Gastrocnemius medialis (tissue), 4 donors: Measurements from ENCODE around the gene KIF3C. TPM values are rescaled to one million over a fixed set of nuclear protein-coding genes. Genes with fewer than 3 reads are reported as not detected.
A peak's percentile ranks its signal among the peaks of the same experiment; 100 is the strongest.

ENCODE experiments used
- ATAC-seq, 2 donors: fragments of 150-250 bp; one replicate each; pipeline ENCODE4 v1.9.1; 2016
- DNase-seq, 2 donors: peaks; one replicate each; pipeline ENCODE4 v3.0.0-alpha.2; 2019
- H3K27ac ChIP-seq, 4 donors: fragments of 200-600 bp; sonication (generic); 1 replicate in 1 of 4; 2 replicates in 3 of 4; pipeline ENCODE4 v1.5.1; 2016 to 2018; ENCODE audit warnings: mild to moderate bottlenecking in 2 of 4, moderate library complexity in 1 of 4
- H3K27me3 ChIP-seq, 3 donors: fragments of 200-600 bp; sonication (generic) in 2 of 3; 1 replicate in 1 of 3; 2 replicates in 2 of 3; pipeline versions ENCODE4 v1.5.1 to v1.6.0; 2016 to 2019; ENCODE audit warnings: mild to moderate bottlenecking in 1 of 3, moderate library complexity in 1 of 3
- H3K36me3 ChIP-seq, 2 donors: fragments of 200-600 bp; sonication (generic) in 1 of 2; one replicate each; pipeline ENCODE4 v1.5.1; 2017 to 2018
- H3K4me1 ChIP-seq, 2 donors: fragments of 200-600 bp; sonication (generic) in 1 of 2; one replicate each; pipeline ENCODE4 v1.5.1; 2016 to 2017; ENCODE audit warnings: mild to moderate bottlenecking in 2 of 2
- H3K4me3 ChIP-seq, 4 donors: fragments of 200-600 bp; sonication (generic) in 3 of 4; 1 replicate in 1 of 4; 2 replicates in 3 of 4; pipeline ENCODE4 v1.5.1; 2016 to 2019; ENCODE audit warnings: mild to moderate bottlenecking in 2 of 4
- H3K9me3 ChIP-seq, 3 donors: fragments of 200-600 bp; sonication (generic) in 2 of 3; 1 replicate in 1 of 3; 2 replicates in 2 of 3; pipeline ENCODE4 v1.5.1; 2016 to 2019
- POLR2A ChIP-seq, 2 donors: fragments of 450-650 bp; IDR thresholded peaks; one replicate each; pipeline ENCODE4 v1.6.1; 2017; ENCODE audit warnings: antibody characterized with exemption in 2 of 2, mild to moderate bottlenecking in 2 of 2, moderate library complexity in 2 of 2
- in situ Hi-C, 4 donors: fragments of 200-750 bp; cut with MboI; loops; one replicate each; pipeline versions ENCODE4 v1.15.0 to v1.8.0; 2017; ENCODE audit warnings: low sequenced_read_pairs in 4 of 4
- intact Hi-C: fragments of 100-400 bp; cut with DNase I; formaldehyde crosslinking; loops from one replicate; pipeline ENCODE4 v1.15.1; 2023; ENCODE audit warnings: low total_unique reads
- total RNA-seq, 4 donors: library from RNA; depleted of rRNA; stranded (reverse); fragments of >200 nt; gene quantifications; one replicate each; pipeline versions ENCODE4 v1.1.0 to v1.2.3, GENCODE V29; 2016
- TF ChIP-seq, protein P1 (sequence below), 5 experiments: fragments of 450-650 bp in 3 of 5; fragments of 200-600 bp in 2 of 5; sonication (generic) in 2 of 5; IDR thresholded peaks in 4 of 5; conservative IDR thresholded peaks in 1 of 5; 1 replicate in 4 of 5; 2 replicates in 1 of 5; pipeline ENCODE4 v1.5.1; 2016 to 2019; ENCODE audit warnings: antibody characterized with exemption in 5 of 5, mild to moderate bottlenecking in 3 of 5, moderate library complexity in 3 of 5

KIF3C gene
- total RNA-seq, 4 donors from 2014 or later: 1.1 to 4.4 (median 2.1) TPM

DNA sequence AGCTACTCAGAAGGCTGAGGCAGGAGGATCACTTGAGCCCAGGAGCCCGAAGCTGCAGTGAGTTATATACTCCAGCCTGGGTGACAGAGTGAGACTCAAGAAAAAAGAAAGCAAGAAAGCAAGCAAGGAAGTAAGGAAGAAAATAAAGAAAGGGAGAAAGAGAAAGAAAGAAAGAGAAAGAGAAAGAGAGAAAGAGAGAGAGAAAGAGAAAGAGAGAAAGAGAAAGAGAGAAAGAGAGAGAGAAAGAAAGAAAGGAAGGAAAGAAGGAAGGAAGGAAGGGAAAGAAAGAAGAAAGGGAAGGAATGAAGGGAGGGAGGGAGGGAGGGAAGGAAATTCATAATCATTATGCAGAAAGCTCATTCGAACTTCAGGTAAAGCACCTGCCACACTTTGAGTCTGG, 33.9 kb downstream of the KIF3C start:
- no peak overlapping the region for H3K4me3 ChIP-seq
- TF ChIP-seq POLR2A (IDR thresholded peaks at IDR 0.05): no peak
- TF ChIP-seq, protein P1, sequence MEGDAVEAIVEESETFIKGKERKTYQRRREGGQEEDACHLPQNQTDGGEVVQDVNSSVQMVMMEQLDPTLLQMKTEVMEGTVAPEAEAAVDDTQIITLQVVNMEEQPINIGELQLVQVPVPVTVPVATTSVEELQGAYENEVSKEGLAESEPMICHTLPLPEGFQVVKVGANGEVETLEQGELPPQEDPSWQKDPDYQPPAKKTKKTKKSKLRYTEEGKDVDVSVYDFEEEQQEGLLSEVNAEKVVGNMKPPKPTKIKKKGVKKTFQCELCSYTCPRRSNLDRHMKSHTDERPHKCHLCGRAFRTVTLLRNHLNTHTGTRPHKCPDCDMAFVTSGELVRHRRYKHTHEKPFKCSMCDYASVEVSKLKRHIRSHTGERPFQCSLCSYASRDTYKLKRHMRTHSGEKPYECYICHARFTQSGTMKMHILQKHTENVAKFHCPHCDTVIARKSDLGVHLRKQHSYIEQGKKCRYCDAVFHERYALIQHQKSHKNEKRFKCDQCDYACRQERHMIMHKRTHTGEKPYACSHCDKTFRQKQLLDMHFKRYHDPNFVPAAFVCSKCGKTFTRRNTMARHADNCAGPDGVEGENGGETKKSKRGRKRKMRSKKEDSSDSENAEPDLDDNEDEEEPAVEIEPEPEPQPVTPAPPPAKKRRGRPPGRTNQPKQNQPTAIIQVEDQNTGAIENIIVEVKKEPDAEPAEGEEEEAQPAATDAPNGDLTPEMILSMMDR (IDR thresholded peaks at IDR 0.05 in 4 of 5, conservative IDR thresholded peaks at IDR 0.05 in 1 of 5): no peak
- H3K9me3 ChIP-seq: no peaks in the 10 kb centered on the region
- H3K27me3 ChIP-seq: no peaks in the 10 kb centered on the region
- no peaks in the 10 kb centered on the region for H3K36me3 ChIP-seq
- H3K27ac ChIP-seq: no peak overlapping the region
- no peaks in the 10 kb centered on the region for H3K4me1 ChIP-seq
- no peak for DNase-seq
- ATAC-seq: no peak
- intact Hi-C loops (no loop called here), in situ Hi-C loops (no loop called here)

GRCh38 chr2:25941042-25941441, 41.3 kb downstream of the KIF3C start:
- Histone ChIP-seq H3K4me1 (peaks cover 28 to 32% of the 10 kb centered on the region in 2 donors), H3K9me3 (no peaks in the 10 kb centered on the region), H3K4me3 (no peak overlapping the region), H3K27ac (no peak overlapping the region), H3K36me3 (no peaks in the 10 kb centered on the region), H3K27me3 (no peaks in the 10 kb centered on the region)
- no peak for ATAC-seq
- intact Hi-C loops: no loop called here
- TF ChIP-seq POLR2A (IDR thresholded peaks at IDR 0.05): no peak
- TF ChIP-seq, protein P1 (IDR thresholded peaks at IDR 0.05 in 4 of 5, conservative IDR thresholded peaks at IDR 0.05 in 1 of 5): no peak
- DNase-seq: no peak
- in situ Hi-C loops: no loop called here

- TF ChIP-seq, protein P1 (IDR thresholded peaks at IDR 0.05 in 4 of 5, conservative IDR thresholded peaks at IDR 0.05 in 1 of 5): no peak
- TF ChIP-seq POLR2A (IDR thresholded peaks at IDR 0.05): no peak
- Histone ChIP-seq H3K27ac (peak overlapping the region; percentile 64 to 85 (median 72)), H3K4me3 (no peak overlapping the region), H3K36me3 (no peaks in the 10 kb centered on the region), H3K9me3 (no peaks in the 10 kb centered on the region), H3K27me3 (no peaks in the 10 kb centered on the region), H3K4me1 (peaks cover 28 to 32% of the 10 kb centered on the region in 2 donors)
- ATAC-seq: peak in 1 of 2 donors; percentile 49
- in situ Hi-C loops: no loop called here
- intact Hi-C loops: loop anchor here (5.0 kb wide), 1 partner anchor 87 kb away; no protein-coding TSS in a partner anchor
- no peak for DNase-seq
Measured at GRCh38 chr2:25939257-25939668, 43.0 kb downstream of the KIF3C start.

- H3K4me1 ChIP-seq: peaks cover 28 to 32% of the 10 kb centered on the region in 2 donors
- H3K4me3 ChIP-seq: no peak overlapping the region
- DNase-seq (peak; percentile 68 to 77), ATAC-seq (peak; percentile 93 to 97)
- peak overlapping the region; percentile 64 to 85 (median 72) for H3K27ac ChIP-seq
- in situ Hi-C loops (no loop called here), intact Hi-C loops (loop anchor here (5.0 kb wide), 1 partner anchor 86 kb away; no protein-coding TSS in a partner anchor)
- H3K27me3 ChIP-seq: no peaks in the 10 kb centered on the region
- H3K36me3 ChIP-seq: no peaks in the 10 kb centered on the region
- no peak for TF ChIP-seq POLR2A (IDR thresholded peaks at IDR 0.05)
- TF ChIP-seq, protein P1 (IDR thresholded peaks at IDR 0.05 in 4 of 5, conservative IDR thresholded peaks at IDR 0.05 in 1 of 5): no peak
- H3K9me3 ChIP-seq: no peaks in the 10 kb centered on the region
Measured at GRCh38 chr2:25938345-25938744, 44.0 kb downstream of the KIF3C start.
